Thyroid gland (tissue), 4 donors: ENCODE measurements around the gene RILP. TPM values are rescaled to one million over a fixed set of nuclear protein-coding genes. Genes with fewer than 3 reads are reported as not detected.

ENCODE experiments used
- DNase-seq, 2 donors: peaks; one replicate each; pipeline ENCODE4 v3.0.0-alpha.2; 2019
- H3K27ac ChIP-seq, 3 donors: fragments of 200-600 bp; sonication (generic); 1 replicate in 2 of 3; 2 replicates in 1 of 3; pipeline ENCODE4 v1.5.1; 2016 to 2019; ENCODE audit warnings: mild to moderate bottlenecking in 1 of 3, moderate library complexity in 1 of 3
- H3K27me3 ChIP-seq: fragments of 200-600 bp; sonication (generic); one replicate; pipeline ENCODE4 v1.5.1; 2019
- H3K36me3 ChIP-seq, 2 donors: fragments of 200-600 bp; sonication (generic); one replicate each; pipeline ENCODE4 v1.5.1; 2016 to 2019
- H3K4me1 ChIP-seq, 2 donors: fragments of 200-600 bp; sonication (generic); one replicate each; pipeline ENCODE4 v1.5.1; 2017 to 2019
- H3K4me3 ChIP-seq, 3 donors: fragments of 200-600 bp; sonication (generic); replicated peaks in 1 of 3; 1 replicate in 2 of 3; 2 replicates in 1 of 3; pipeline ENCODE4 v1.5.1; 2016; ENCODE audit warnings: mild to moderate bottlenecking in 1 of 3
- H3K9me3 ChIP-seq: fragments of 200-600 bp; sonication (generic); one replicate; pipeline ENCODE4 v1.5.1; 2017
- POLR2A ChIP-seq, 2 donors: fragments of 450-650 bp; IDR thresholded peaks; one replicate each; pipeline ENCODE4 v1.6.1; 2017; ENCODE audit warnings: antibody characterized with exemption in 2 of 2, mild to moderate bottlenecking in 2 of 2, moderate library complexity in 1 of 2
- WGBS, 2 donors: methylation state at CpG; one replicate each; pipeline ENCODE4 v1.1.5; 2017; 5-methylcytosine and 5-hydroxymethylcytosine counted together
- intact Hi-C: fragments of 100-400 bp; cut with DNase I; formaldehyde crosslinking; loops from one replicate; pipeline ENCODE4 v1.15.1; 2023
- total RNA-seq, 4 donors: library from RNA; depleted of rRNA; stranded (reverse); fragments of >200 nt; gene quantifications; one replicate each; pipeline ENCODE4 v1.2.3, GENCODE V29; 2016
- TF ChIP-seq, protein P1 (sequence below), 6 experiments: fragments of 200-600 bp in 3 of 6; fragments of 450-650 bp in 3 of 6; sonication (generic) in 3 of 6; IDR thresholded peaks; one replicate each; pipeline ENCODE4 v1.5.1; 2016 to 2019; ENCODE audit warnings: antibody characterized with exemption in 6 of 6, mild to moderate bottlenecking in 2 of 6, inconsistent platforms in 1 of 6, moderate library complexity in 1 of 6

Gene RILP
- total RNA-seq, 4 donors from 2014 or later, result 67.5 to 140 (median 124) TPM

DNA sequence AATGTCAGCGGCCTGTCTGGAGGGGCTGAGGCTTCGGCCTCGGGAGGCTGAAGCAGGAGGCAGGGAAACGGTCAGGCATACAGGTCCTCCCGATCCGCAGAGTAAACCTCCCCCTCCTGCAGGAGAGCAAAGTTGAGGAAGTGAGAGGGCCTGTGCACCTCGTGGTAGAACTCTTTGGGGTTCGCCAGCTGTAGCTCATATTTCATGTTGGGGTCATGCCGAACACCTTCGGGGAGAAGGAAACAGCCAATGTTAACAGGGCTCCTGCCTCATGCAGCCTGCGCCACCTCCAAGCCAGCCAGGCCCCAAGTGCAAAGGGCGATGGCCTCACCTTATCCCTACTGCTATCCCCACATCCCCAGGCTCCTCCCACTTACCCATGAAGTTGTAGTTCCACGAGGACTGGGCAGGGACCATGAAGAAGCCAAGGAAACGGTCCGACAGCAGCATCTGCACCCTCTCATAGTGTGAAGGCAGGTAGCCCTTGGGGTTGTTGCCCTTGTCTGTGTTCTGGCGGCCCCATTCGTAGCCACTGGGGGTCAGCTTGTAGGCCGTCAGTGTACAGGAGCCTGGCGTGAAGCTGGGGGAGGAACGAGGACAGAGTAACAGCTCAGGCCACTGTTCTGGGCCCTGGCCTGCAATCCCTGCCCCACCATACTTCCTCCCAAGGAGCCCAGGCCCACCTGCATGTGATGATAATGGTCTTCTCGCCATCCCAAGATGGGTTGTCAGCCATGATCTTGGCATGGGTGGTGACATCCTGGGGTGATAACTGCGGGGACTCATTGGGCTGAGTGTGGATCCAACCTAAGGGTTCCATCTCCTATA, 1.3 kb upstream of the RILP start:
- 90 to 91% methylated on average over 21 to 22 of the region's 22 CpGs for WGBS, 2 donors
- H3K9me3 ChIP-seq, result no peaks in the 10 kb centered on the region
- intact Hi-C loops, result no loop called here

DNA sequence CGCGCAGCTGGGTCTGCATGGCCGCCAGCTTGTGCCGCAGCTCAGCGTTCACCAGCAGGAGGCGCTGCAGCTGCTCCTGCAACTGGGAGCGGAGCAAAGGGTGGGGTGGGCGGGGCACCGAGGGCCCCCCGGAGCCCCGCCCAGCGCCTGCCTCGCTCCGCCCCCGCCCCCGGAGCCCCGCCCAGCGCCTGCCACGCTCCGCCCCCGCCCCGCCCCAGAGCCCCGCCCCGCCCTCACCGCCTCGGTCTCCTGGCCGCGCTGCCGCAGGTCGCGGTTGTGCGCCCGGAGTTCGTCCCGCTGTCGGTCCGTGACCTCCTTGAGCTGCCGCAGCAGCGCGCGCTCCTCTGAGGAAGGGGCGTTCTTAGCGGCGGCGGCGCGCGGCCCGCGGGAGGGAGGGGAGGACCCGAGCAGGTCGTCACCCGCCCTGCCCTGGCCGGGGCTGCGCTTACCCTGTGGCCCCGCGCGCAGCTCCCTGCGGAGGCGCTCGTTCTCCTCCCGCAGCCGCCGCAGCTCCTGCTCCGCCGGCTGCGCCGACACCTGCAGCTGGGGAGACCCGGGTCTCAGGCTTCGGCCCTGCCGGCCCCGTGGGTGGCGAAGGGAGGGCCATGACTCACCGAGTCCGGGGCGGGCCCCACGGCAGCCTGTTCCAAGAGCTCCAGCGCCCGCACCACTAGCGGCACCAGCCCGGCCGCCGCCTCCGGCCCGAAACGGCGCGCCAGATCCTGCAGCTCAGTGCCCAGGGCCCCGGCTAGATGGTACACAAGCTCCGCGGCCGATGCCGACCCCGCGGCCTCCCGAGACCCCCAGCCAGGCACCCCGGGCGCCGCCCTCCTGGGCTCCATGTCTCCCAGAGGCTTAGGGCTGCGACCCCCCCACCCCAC, 463 bp downstream of the RILP start:
- Histone ChIP-seq H3K4me1 (peaks cover 35 to 57% of the 10 kb centered on the region in 2 donors), H3K27ac (peak overlapping the region; percentile 95 to 100 (median 100)), H3K36me3 (peaks cover 37 to 38% of the 10 kb centered on the region in 2 donors), H3K27me3 (no peaks in the 10 kb centered on the region), H3K9me3 (no peaks in the 10 kb centered on the region), H3K4me3 (peak overlapping the region; percentile 74 to 93 (median 89))
- TF ChIP-seq, protein P1, sequence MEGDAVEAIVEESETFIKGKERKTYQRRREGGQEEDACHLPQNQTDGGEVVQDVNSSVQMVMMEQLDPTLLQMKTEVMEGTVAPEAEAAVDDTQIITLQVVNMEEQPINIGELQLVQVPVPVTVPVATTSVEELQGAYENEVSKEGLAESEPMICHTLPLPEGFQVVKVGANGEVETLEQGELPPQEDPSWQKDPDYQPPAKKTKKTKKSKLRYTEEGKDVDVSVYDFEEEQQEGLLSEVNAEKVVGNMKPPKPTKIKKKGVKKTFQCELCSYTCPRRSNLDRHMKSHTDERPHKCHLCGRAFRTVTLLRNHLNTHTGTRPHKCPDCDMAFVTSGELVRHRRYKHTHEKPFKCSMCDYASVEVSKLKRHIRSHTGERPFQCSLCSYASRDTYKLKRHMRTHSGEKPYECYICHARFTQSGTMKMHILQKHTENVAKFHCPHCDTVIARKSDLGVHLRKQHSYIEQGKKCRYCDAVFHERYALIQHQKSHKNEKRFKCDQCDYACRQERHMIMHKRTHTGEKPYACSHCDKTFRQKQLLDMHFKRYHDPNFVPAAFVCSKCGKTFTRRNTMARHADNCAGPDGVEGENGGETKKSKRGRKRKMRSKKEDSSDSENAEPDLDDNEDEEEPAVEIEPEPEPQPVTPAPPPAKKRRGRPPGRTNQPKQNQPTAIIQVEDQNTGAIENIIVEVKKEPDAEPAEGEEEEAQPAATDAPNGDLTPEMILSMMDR (IDR thresholded peaks at IDR 0.05), result peak in 3 of 6 experiments; percentile 67 to 99 (median 83)
- peak; percentile 58 to 86 for TF ChIP-seq POLR2A (IDR thresholded peaks at IDR 0.05)
- peak; percentile 95 to 96 for DNase-seq
- intact Hi-C loops, result loop anchor here (5.0 kb wide), 1 partner anchor 77 kb away; no protein-coding TSS in a partner anchor
- WGBS, 2 donors, result 0 to 5% methylated on average over 4 to 28 of the region's 100 CpGs

More for the DNA sequence above, 1.3 kb upstream of the RILP start:
- Histone ChIP-seq H3K27me3 (no peaks in the 10 kb centered on the region), H3K4me1 (peaks cover 28 to 41% of the 10 kb centered on the region in 2 donors), H3K36me3 (peaks cover 55% of the 10 kb centered on the region in 2 donors), H3K27ac (peak overlapping the region; percentile 95 to 100 (median 100)), H3K4me3 (no peak overlapping the region)
- TF ChIP-seq POLR2A (IDR thresholded peaks at IDR 0.05), result no peak
- TF ChIP-seq, protein P1 (IDR thresholded peaks at IDR 0.05), result no peak
- no peak for DNase-seq

DNA sequence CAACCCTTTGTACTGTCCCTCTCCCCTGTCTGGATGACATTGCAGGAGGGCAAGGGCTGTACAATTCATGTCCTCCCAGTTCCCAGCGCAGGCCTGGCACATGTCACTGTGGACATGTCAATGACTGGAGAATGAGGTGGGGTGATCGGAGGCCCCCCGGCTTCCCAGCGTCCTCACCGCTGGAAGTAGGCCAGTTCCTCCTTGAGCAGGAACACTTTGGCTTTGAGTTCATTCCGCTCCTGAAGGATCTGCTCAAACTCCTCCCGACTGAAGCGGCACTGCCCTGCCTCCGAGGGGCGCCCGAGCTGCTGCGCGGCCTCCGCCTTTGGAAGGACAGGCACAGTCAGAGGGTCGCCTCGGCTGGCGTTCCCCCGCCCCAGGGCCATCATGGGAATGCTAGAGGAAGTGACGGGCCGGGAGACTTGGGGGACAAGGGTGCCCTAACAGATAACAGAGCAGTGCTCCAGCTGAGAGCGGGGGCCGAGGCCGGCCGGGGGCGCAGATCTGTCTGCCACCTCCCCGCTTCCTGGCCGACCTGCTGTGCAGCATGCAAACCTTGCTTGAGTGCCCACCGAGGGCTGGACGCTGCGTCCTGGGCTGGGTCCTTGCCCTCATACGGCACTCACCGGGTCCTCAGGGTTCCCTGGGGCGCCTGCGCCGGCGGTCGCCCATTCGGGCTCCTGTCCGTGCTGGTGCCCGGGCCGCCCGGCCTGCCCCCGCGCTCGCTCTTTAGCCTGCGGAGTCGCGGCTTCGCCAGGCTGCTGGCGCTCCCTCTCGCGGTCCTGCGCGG, 1.3 kb downstream of the RILP start:
- TF ChIP-seq POLR2A (IDR thresholded peaks at IDR 0.05), result no peak
- TF ChIP-seq, protein P1 (IDR thresholded peaks at IDR 0.05), result peak in 3 of 6 experiments; percentile 58 to 96 (median 92)
- H3K4me1 ChIP-seq, result peaks cover 38 to 64% of the 10 kb centered on the region in 2 donors
- peaks cover 29 to 30% of the 10 kb centered on the region in 2 donors for H3K36me3 ChIP-seq
- DNase-seq, result peak; percentile 63 to 74
- 11 to 14% methylated on average over 1 to 3 of the region's 54 CpGs for WGBS, 2 donors
- H3K9me3 ChIP-seq, result no peaks in the 10 kb centered on the region
- H3K4me3 ChIP-seq, result peak overlapping the region in 2 of 3 donors; percentile 17 to 35
- no peaks in the 10 kb centered on the region for H3K27me3 ChIP-seq
- H3K27ac ChIP-seq, result peak overlapping the region; percentile 76 to 100 (median 85)
- intact Hi-C loops, result loop anchor here (5.0 kb wide), 1 partner anchor 76 kb away; no protein-coding TSS in a partner anchor

DNA sequence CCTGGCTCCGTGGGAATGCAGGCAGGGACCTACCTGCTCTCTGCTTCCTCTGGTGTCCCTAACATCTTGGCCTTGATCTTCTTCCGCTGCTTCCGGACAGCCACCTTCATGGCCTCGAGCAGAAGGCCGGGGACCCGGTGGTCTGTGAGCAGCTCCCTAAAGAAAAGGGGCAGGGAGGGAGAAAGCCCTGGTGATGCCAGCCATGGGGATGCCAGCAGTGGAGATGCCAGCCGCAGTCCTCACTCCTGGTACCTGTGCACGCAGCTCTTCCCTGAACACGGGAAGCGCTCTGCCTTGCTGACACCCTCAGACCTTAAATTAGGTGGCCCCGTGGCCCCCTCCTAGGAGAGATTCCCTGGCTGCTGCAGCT, 1.9 kb downstream of the RILP start:
- DNase-seq, result no peak
- Histone ChIP-seq H3K36me3 (peaks cover 23 to 24% of the 10 kb centered on the region in 2 donors), H3K4me3 (no peak overlapping the region), H3K27ac (peak overlapping the region in 2 of 3 donors; percentile 85 to 100), H3K9me3 (no peaks in the 10 kb centered on the region), H3K4me1 (peaks cover 38 to 62% of the 10 kb centered on the region in 2 donors), H3K27me3 (no peaks in the 10 kb centered on the region)
- TF ChIP-seq, protein P1 (IDR thresholded peaks at IDR 0.05), result no peak
- no peak for TF ChIP-seq POLR2A (IDR thresholded peaks at IDR 0.05)
- intact Hi-C loops, result loop anchor here (5.0 kb wide), 1 partner anchor 75 kb away; no protein-coding TSS in a partner anchor
- WGBS, 2 donors, result 78 to 80% methylated on average over 10 to 11 of the region's 11 CpGs
